Right ventricle myocardium superior (tissue), 1 donor: ENCODE measurements around the gene ZXDC. TPM values are rescaled to one million over a fixed set of nuclear protein-coding genes. Genes with fewer than 3 reads are reported as not detected.

Source experiments
- ATAC-seq: fragments of 200-7000 bp; cut with Tn5 transposase; one replicate; pipeline ENCODE4 v1.9.1; 2020; ENCODE audit warnings: mild to moderate bottlenecking; ENCODE audit not compliant: poor library complexity
- DNase-seq: peaks from one replicate; pipeline ENCODE4 v3.0.0-alpha.2; 2020
- intact Hi-C: fragments of 100-400 bp; cut with DNase I; formaldehyde crosslinking; loops from one replicate; pipeline ENCODE4 v1.11.2; 2022
- total RNA-seq: library from RNA; stranded (reverse); fragmentation: NEBNext Ultra II Directional; extraction: Animal tissue kit (Norgen Biotek cat#: 25700); gene quantifications from one replicate; pipeline ENCODE4 v1.2.1, GENCODE V29; 2021
- donor health status: DM: no; HTN: yes; CAD: no; lungs with severe emphysema.

The ZXDC gene
- total RNA-seq, 1 donor from 2014 or later: 16.1 TPM

DNA sequence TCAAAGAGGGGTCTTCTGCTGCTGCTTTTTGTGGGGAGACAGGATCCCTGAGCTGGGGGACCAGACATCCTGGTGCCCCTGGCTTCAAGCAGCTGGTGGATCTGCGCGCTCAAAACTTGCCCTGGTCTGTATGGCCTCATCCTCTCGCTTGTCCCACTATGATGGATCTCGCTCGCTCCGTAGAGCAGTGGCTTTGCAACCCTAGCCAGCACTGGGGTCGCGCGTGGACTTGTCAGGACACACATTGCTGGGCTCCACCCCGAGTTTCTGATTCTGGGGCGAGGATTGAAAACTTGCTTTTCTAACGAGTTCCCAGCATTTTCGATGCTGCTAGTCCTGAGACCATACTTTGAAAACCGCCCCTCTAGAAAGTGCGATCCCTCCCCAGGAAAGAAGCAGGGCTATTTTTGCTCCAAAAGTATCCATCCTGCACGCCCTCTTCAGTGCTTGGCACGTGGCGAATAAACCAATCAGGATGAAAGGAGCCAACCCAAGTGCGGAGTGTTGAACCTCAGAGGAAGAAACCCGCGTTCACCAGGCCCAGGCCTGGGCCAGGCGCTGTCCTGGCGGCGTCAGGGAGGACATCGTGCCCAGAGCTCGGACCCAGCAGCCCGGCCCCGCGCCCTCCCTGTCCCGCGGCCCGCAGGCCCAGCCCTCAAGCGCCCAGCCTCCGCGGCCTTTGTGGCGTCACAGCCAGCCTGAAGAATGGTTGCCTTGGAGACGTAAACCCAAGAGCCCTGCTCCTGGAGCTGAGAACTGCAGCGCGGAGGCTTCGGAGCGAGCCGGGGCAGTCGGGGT is 81.3 kb downstream of the ZXDC start, which contains the start of gene CFAP100:
TSS of gene CFAP100 (plus strand) at position 731 of the 798 bp plus-strand sequence. CDS start 1,092 bp downstream, outside the sequence.
- intact Hi-C loops: loop anchor here (5.0 kb wide), 1 partner anchor 262 kb away; no protein-coding TSS in a partner anchor

GRCh38 chr3:126393563-126393962 is 82.1 kb downstream of the ZXDC start:
- DNase-seq: peak; percentile 15
- intact Hi-C loops: loop anchor here (5.0 kb wide), 1 partner anchor 261 kb away; no protein-coding TSS in a partner anchor
- ATAC-seq: no peak

More for the DNA sequence above, 81.3 kb downstream of the ZXDC start, which contains the start of gene CFAP100:
- DNase-seq (peak; percentile 71), ATAC-seq (peak; percentile 73)

- ATAC-seq (no peak), DNase-seq (no peak)
- intact Hi-C loops: loop anchor here (5.0 kb wide), 1 partner anchor 260 kb away; no protein-coding TSS in a partner anchor
These were observed 83.4 kb downstream of the ZXDC start for GRCh38 chr3:126392246-126392645.

DNA sequence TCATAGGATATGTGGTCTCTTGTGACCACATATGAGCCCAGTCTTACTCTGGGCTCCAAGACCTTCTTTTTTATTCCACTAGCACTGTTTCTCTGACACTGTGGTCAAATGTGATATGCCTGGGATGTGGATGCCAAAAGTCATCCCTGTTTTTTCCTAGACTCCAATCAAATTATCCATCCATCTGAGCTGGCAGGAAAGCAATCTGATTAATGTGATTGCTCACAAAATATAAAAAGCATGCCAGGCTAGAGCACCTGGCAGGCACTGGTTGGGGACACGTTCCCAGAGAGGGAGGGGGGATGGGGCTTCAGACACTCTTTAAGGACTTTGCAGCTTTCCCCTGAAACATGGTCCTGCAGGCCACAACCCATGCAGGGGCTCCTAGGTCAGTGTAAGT is 84.1 kb downstream of the ZXDC start:
- intact Hi-C loops: loop anchor here (5.0 kb wide), 1 partner anchor 259 kb away; no protein-coding TSS in a partner anchor
- DNase-seq (no peak), ATAC-seq (no peak)

DNA sequence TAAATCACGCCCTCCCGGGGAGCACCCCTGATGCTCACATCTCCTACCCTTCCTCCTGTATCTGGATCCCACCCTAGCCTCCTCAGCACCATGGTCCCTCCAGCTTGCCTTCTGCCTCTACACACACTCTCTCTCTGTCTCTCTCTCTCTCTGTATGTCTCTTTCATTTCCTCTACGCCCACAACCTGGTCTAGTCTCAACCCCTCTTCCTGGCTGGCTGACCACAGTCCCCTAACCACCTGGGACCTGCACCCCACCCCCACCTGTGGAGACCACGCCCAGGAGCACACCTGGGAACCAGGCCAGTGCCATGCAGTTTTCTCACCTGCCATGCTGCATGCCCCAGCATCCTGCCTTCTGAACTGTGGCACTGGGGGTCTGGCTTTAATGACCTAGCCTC is 84.9 kb downstream of the ZXDC start:
- ATAC-seq (no peak), DNase-seq (no peak)
- intact Hi-C loops: loop anchor here (5.0 kb wide), 1 partner anchor 258 kb away; no protein-coding TSS in a partner anchor

GRCh38 chr3:126390201-126390600 is 85.5 kb downstream of the ZXDC start:
- ATAC-seq (no peak), DNase-seq (peak; percentile 15)
- intact Hi-C loops: loop anchor here (5.0 kb wide), 1 partner anchor 258 kb away; no protein-coding TSS in a partner anchor

- intact Hi-C loops: loop anchor here (2.0 to 5.0 kb wide), 2 partner anchors 129 to 257 kb away; no protein-coding TSS in a partner anchor
- DNase-seq: peak; percentile 38
- ATAC-seq: no peak
These were observed 85.9 kb downstream of the ZXDC start for GRCh38 chr3:126389794-126390146.

DNA sequence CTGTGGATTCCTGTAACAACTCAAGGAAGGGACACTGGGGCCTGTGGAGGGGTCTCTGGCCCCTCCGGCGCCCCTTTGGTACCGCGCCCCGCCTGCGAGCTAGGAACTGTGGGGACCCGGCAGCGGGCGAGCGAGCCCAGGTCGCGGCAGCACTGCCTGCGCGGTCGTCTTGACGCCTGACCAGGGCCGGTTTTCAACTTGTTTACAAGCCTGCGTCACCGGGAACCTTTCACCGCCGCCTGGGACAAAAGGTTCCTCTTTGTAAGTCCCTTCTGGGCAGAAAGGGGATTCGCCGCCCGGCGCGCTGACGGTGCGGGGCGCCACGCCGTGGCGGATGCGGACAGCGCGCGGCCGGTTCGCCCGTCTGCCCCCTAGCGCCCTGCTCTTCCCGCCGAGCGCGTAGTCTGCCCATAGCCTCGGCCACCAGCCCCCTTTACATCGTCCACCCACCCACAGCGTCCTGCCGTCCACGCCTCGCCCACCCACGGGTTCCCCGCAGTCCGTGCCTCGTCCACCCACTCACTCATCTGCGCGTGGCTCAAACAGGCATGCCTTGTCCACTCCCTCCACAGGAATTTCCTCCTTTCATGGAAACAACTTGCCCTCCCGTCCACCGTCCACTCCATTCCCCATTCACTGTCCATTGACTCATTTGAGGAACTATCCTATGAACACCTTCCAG is 86.4 kb downstream of the ZXDC start:
- DNase-seq: peak; percentile 95
- intact Hi-C loops: loop anchor here (2.0 kb wide), 1 partner anchor 128 kb away; no protein-coding TSS in a partner anchor
- peak; percentile 98 for ATAC-seq

Other genes starting within 250 kb of the ZXDC start
- gene KLF15, start 118.5 kb downstream of the ZXDC start, total RNA-seq: 34.0 TPM
- gene CFAP100, start 81.0 kb downstream of the ZXDC start, total RNA-seq: not detected
- gene UROC1, start 41.9 kb upstream of the ZXDC start, total RNA-seq: not detected
- 0.11 TPM for gene CHST13, start 48.3 kb upstream of the ZXDC start, total RNA-seq
- gene C3orf22, start 83.0 kb upstream of the ZXDC start, total RNA-seq: not detected
- 5.4 TPM for gene TXNRD3, start 179.2 kb upstream of the ZXDC start, total RNA-seq
- gene CHCHD6, start 228.3 kb upstream of the ZXDC start, total RNA-seq: 8.3 TPM